ENCODE measurements around the gene KAT6B.

The KAT6B gene

DNA sequence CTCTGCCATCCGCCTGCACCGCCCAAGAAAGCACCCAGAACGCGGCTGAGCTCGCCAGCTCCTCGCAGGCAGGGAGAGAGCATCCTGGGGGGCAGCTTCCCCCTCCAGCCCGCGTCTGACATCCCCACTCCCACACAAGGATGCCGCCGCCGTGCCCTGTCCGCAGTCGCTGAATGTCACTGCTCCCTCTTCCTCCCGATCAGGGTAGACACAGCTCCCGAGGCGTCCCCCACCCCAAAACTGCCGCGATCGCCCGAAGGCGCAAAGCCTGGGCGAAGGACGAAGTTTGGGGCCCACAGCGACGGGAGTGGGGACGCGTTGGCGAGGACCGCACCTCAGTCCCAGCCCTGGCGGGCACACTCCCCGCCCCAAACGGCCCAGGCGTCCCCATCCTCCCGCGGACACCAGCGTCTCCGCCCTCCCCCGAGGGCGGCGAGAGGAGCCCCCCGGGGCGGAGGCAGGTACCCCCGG is 1.5 kb upstream of the KAT6B start:
- peaks cover 16% of the 10 kb centered on the region for H3K79me2 ChIP-seq
- peak overlapping the region; percentile 85 for H3K27ac ChIP-seq
- peak overlapping the region; percentile 76 for H2AFZ ChIP-seq
- H3K4me2 ChIP-seq (ENCODE audit: low read length), result peak overlapping the region; percentile 83
- H3K9ac ChIP-seq, result peak overlapping the region; percentile 5
- TF ChIP-seq, protein P1, sequence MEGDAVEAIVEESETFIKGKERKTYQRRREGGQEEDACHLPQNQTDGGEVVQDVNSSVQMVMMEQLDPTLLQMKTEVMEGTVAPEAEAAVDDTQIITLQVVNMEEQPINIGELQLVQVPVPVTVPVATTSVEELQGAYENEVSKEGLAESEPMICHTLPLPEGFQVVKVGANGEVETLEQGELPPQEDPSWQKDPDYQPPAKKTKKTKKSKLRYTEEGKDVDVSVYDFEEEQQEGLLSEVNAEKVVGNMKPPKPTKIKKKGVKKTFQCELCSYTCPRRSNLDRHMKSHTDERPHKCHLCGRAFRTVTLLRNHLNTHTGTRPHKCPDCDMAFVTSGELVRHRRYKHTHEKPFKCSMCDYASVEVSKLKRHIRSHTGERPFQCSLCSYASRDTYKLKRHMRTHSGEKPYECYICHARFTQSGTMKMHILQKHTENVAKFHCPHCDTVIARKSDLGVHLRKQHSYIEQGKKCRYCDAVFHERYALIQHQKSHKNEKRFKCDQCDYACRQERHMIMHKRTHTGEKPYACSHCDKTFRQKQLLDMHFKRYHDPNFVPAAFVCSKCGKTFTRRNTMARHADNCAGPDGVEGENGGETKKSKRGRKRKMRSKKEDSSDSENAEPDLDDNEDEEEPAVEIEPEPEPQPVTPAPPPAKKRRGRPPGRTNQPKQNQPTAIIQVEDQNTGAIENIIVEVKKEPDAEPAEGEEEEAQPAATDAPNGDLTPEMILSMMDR (IDR thresholded peaks at IDR 0.05), result no peak
- H3K9me3 ChIP-seq (ENCODE audit: control insufficient read depth, low read length), result no peaks in the 10 kb centered on the region
- peaks cover 29% of the 10 kb centered on the region for H3K4me1 ChIP-seq
- no peaks in the 10 kb centered on the region for H3K36me3 ChIP-seq (ENCODE audit: control insufficient read depth, insufficient read depth, low read length)
- no peaks in the 10 kb centered on the region for H3K27me3 ChIP-seq (ENCODE audit: control insufficient read depth, insufficient read depth, low read length)
- H3K4me3 ChIP-seq (ENCODE audit: low read depth, low read length), result peak overlapping the region; percentile 59

DNA sequence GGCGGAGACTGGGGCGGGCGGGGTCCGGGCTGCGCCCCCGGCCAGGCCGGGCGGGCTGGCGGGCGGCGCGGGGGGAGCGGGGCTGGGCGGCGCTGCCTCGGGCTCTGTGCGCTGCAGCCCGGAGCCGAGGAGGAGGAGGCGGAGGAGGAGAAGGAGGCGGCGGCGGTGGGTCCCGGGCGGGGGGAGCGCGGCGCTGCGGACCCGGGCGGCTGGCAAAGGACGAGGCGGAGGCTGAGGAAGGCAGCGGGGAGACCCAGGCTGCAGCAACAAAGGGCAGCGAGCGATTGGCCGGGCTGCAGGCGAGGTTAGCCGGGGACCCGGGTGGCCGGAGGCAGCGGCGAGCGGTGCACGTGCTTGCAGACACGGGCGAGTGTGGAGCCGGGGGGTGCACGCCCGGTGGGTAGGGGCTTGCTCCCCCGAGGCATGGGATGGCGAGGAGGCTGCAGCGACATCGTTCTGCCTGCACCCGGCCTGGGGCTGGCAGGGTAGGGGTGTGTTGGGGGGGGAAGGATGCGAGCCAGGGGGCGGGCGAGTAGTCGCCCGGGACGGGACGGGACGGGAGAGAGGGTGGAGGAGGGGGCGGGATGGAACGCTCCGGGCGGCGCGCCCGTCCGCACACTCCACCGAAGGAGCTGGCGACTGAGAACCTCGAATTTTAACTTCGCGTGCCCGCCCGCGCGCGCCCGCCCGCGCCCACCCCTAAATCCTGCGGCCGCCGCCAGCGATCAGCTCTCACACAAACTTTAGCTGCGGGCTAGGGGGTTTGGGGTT is 844 bp upstream of the KAT6B start:
- TF ChIP-seq, protein P1 (IDR thresholded peaks at IDR 0.05), result no peak
- H3K27me3 ChIP-seq (ENCODE audit: control insufficient read depth, insufficient read depth, low read length), result no peaks in the 10 kb centered on the region
- H3K9me3 ChIP-seq (ENCODE audit: control insufficient read depth, low read length), result no peaks in the 10 kb centered on the region
- H2AFZ ChIP-seq, result peak overlapping the region; percentile 84
- peak overlapping the region; percentile 86 for H3K4me2 ChIP-seq (ENCODE audit: low read length)
- H3K36me3 ChIP-seq (ENCODE audit: control insufficient read depth, insufficient read depth, low read length), result no peaks in the 10 kb centered on the region
- peak overlapping the region; percentile 85 for H3K27ac ChIP-seq
- H3K4me3 ChIP-seq (ENCODE audit: low read depth, low read length), result peak overlapping the region; percentile 92
- peaks cover 16% of the 10 kb centered on the region for H3K79me2 ChIP-seq
- peak overlapping the region; percentile 34 for H3K9ac ChIP-seq
- peaks cover 29% of the 10 kb centered on the region for H3K4me1 ChIP-seq

DNA sequence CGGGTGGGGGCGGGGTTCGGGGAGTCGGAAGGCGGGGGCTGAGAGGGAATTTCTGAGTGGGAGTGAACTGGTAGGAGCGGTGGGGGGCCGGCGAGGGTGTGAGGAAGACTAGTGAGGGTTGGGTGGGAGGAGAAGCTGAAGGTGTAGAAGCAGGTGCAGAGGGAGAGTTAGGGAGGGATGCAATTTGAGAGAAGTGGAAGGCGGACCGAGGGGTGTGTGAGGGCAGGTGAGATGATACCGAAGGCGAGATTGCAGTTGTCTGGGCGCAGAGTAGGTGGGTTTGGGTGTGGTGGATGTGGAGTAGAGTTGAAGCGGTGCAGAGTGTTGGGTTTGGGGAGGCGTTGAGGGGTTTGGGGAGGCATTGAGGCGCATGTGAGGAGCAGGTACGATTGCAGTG is 643 bp downstream of the KAT6B start:
- Histone ChIP-seq H3K4me1 (peaks cover 20% of the 10 kb centered on the region), H3K4me3 (ENCODE audit: low read depth, low read length) (peak overlapping the region; percentile 58), H3K9ac (no peak overlapping the region), H3K79me2 (peaks cover 27% of the 10 kb centered on the region), H3K27me3 (ENCODE audit: control insufficient read depth, insufficient read depth, low read length) (no peaks in the 10 kb centered on the region), H2AFZ (peak overlapping the region; percentile 40), H3K4me2 (ENCODE audit: low read length) (peak overlapping the region; percentile 47), H3K36me3 (ENCODE audit: control insufficient read depth, insufficient read depth, low read length) (no peaks in the 10 kb centered on the region), H3K9me3 (ENCODE audit: control insufficient read depth, low read length) (no peaks in the 10 kb centered on the region), H3K27ac (peak overlapping the region; percentile 47)
- TF ChIP-seq, protein P1 (IDR thresholded peaks at IDR 0.05), result no peak

DNA sequence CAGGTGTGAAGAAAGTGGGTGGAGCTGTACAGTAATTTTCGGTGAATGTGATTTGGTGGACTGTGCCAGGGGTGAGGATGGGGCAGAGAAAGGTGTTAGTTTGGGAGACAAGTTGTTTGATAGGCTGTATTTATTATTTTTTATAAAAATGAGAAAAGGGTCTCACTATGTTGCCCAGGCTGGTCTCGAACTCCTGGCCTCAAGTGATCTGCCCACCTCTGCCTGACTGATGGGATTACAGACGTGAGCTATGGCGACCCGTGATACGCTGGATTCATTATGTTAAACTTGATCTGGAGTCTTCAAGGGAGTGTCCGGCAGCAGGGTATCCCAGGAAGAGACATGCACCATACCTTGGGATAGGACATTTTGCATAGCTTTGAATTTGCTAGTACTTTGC is 1.3 kb downstream of the KAT6B start:
- TF ChIP-seq, protein P1 (IDR thresholded peaks at IDR 0.05), result no peak
- Histone ChIP-seq H2AFZ (no peak overlapping the region), H3K9ac (no peak overlapping the region), H3K27ac (no peak overlapping the region), H3K27me3 (ENCODE audit: control insufficient read depth, insufficient read depth, low read length) (no peaks in the 10 kb centered on the region), H3K36me3 (ENCODE audit: control insufficient read depth, insufficient read depth, low read length) (no peaks in the 10 kb centered on the region), H3K4me2 (ENCODE audit: low read length) (peak overlapping the region; percentile 47), H3K79me2 (peaks cover 30% of the 10 kb centered on the region), H3K4me1 (peaks cover 16% of the 10 kb centered on the region), H3K9me3 (ENCODE audit: control insufficient read depth, low read length) (no peaks in the 10 kb centered on the region), H3K4me3 (ENCODE audit: low read depth, low read length) (no peak overlapping the region)

DNA sequence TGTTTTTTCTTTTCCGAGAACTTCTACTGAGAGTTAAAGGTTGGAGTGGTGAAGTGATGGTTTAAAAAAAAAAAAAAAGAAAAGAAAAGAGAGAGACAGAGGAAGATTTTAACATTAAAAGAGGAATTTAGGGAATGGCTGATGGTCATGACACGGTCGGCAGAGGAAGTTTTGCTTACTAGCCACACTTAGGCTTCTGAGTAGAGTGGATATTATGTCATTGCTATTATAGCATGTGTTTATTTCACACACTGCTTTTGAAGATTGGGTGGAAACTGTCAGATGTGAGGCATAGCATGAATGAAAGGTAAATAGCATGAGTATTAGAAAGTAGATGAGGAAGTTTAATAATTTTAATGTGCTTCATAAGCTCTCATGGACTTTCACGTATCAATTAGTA is 2.5 kb downstream of the KAT6B start:
- Histone ChIP-seq H3K36me3 (ENCODE audit: control insufficient read depth, insufficient read depth, low read length) (no peaks in the 10 kb centered on the region), H2AFZ (no peak overlapping the region), H3K4me3 (ENCODE audit: low read depth, low read length) (no peak overlapping the region), H3K4me2 (ENCODE audit: low read length) (no peak overlapping the region), H3K4me1 (peaks cover 6% of the 10 kb centered on the region), H3K27ac (no peak overlapping the region), H3K27me3 (ENCODE audit: control insufficient read depth, insufficient read depth, low read length) (no peaks in the 10 kb centered on the region), H3K9ac (no peak overlapping the region), H3K9me3 (ENCODE audit: control insufficient read depth, low read length) (no peaks in the 10 kb centered on the region), H3K79me2 (peaks cover 30% of the 10 kb centered on the region)
- TF ChIP-seq, protein P1 (IDR thresholded peaks at IDR 0.05), result no peak

All from parathyroid adenoma (tissue), 2 donors.